ENCODE measurements around the gene LRRN2. TPM values are rescaled to one million over a fixed set of nuclear protein-coding genes. Genes with fewer than 3 reads are reported as not detected.

LRRN2 gene
- total RNA-seq, 2 donors from 2014 or later: 11.4 to 16.2 TPM

GRCh38 chr1:204659056-204659455, 26.5 kb downstream of the LRRN2 start:
- H3K4me3 ChIP-seq (ENCODE audit: low read length): no peak overlapping the region
- Mint-ChIP-seq H3K36me3 (ENCODE audit: low read depth) (peaks cover 1% of the 10 kb centered on the region), H3K27ac (no peak overlapping the region), H3K4me3 (no peak overlapping the region), H3K27me3 (ENCODE audit: insufficient read depth) (no peaks in the 10 kb centered on the region), H3K9me3 (no peaks in the 10 kb centered on the region), H3K4me1 (peaks cover 2% of the 10 kb centered on the region)
- H3K27me3 ChIP-seq (ENCODE audit: control insufficient read depth, insufficient read depth, low read length, poor library complexity, severe bottlenecking): no peaks in the 10 kb centered on the region
- H3K9me3 ChIP-seq (ENCODE audit: control insufficient read depth, low read length): no peaks in the 10 kb centered on the region
- no peaks in the 10 kb centered on the region for H3K36me3 ChIP-seq (ENCODE audit: control insufficient read depth, insufficient read depth, low read length)
- no peak for DNase-seq
- H3K27ac ChIP-seq (ENCODE audit: low read depth, low read length): no peak overlapping the region
- H3K9ac ChIP-seq (ENCODE audit: extremely low read depth, low read length, poor library complexity, severe bottlenecking): no peak overlapping the region
- TF ChIP-seq CTCF (conservative IDR thresholded peaks at IDR 0.05): no peak
- no peaks in the 10 kb centered on the region for H3K4me1 ChIP-seq (ENCODE audit: control insufficient read depth, insufficient read depth, low read length)
- 90 to 92% methylated on average over 3 of the region's 3 CpGs for WGBS, 2 experiments (ENCODE audit: insufficient coverage in 1 of 2, insufficient read length in 1 of 2)

DNA sequence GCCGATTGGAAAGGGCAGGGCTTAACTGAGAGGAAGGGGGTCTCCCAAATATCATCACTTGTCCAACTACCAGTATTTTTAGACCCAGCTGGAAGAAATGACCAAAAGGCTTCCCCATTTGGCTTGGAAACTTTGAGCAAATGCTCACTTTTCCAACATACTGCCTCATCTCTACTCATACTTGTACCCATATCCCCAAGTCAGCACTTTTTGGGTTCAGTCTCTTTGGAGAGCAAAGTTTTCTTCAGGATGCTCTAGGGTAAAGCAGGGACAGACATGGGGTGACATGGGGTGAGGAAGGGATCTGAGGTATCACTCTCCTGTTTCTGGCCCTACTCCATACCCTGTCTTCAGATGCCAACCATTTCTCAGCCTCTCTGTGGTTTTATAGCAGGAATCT, 27.2 kb downstream of the LRRN2 start:
- no peaks in the 10 kb centered on the region for H3K9me3 Mint-ChIP-seq
- Histone ChIP-seq H3K9me3 (ENCODE audit: control insufficient read depth, low read length) (no peaks in the 10 kb centered on the region), H3K4me1 (ENCODE audit: control insufficient read depth, insufficient read depth, low read length) (no peaks in the 10 kb centered on the region), H3K4me3 (ENCODE audit: low read length) (no peak overlapping the region), H3K27ac (ENCODE audit: low read depth, low read length) (no peak overlapping the region), H3K36me3 (ENCODE audit: control insufficient read depth, insufficient read depth, low read length) (no peaks in the 10 kb centered on the region), H3K9ac (ENCODE audit: extremely low read depth, low read length, poor library complexity, severe bottlenecking) (no peak overlapping the region), H3K27me3 (ENCODE audit: control insufficient read depth, insufficient read depth, low read length, poor library complexity, severe bottlenecking) (no peaks in the 10 kb centered on the region)
- peaks cover 2% of the 10 kb centered on the region for H3K4me1 Mint-ChIP-seq
- no peak for TF ChIP-seq CTCF (conservative IDR thresholded peaks at IDR 0.05)
- H3K27ac Mint-ChIP-seq: no peak overlapping the region
- peaks cover 1% of the 10 kb centered on the region for H3K36me3 Mint-ChIP-seq (ENCODE audit: low read depth)
- no peaks in the 10 kb centered on the region for H3K27me3 Mint-ChIP-seq (ENCODE audit: insufficient read depth)
- WGBS, 2 experiments (ENCODE audit: insufficient coverage in 1 of 2, insufficient read length in 1 of 2): 100% methylated on average over 1 of the region's 1 CpG; no CpG with 5 or more reads in 1 of the 2 experiments
- no peak for DNase-seq
- no peak overlapping the region for H3K4me3 Mint-ChIP-seq

DNA sequence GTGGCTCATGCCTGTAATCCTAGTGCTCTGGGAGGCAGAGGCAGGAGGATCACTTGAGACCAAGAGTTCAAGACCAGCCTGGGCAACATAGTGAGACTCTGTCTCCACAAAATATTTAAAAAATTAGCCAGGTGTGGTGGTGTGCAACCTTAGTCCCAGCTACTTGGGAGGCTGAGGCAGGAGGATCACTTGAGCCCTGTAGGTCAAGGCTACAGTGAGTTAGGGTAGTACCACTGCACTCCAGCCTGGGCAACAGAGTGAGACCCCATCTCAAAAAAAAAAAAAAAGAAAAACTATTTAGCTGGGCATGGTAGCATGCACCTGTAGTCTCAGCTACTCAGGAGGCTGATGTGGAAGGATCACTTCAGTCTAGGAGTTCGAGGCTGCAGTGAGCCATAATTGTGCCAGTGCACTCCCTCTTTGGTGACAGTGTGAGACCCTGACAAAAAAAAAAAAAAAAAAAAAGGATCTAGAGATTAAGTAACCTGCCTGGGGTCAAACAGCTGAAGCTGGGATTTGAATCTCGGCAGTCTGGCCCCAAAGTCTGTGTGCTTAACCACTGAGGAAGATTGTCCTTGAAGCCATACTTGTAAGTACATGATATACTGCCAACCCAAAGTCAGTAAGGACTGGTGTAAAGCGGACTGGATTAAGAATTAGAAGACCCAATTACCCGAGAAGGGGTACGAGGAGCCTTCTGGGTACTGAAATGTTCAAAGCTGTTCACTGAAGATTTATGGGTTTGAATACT, 31.8 kb downstream of the LRRN2 start:
- DNase-seq: no peak
- Histone ChIP-seq H3K9ac (ENCODE audit: extremely low read depth, low read length, poor library complexity, severe bottlenecking) (no peak overlapping the region), H3K9me3 (ENCODE audit: control insufficient read depth, low read length) (no peaks in the 10 kb centered on the region), H3K4me3 (ENCODE audit: low read length) (no peak overlapping the region), H3K4me1 (ENCODE audit: control insufficient read depth, insufficient read depth, low read length) (peaks cover 7% of the 10 kb centered on the region), H3K36me3 (ENCODE audit: control insufficient read depth, insufficient read depth, low read length) (no peaks in the 10 kb centered on the region), H3K27ac (ENCODE audit: low read depth, low read length) (no peak overlapping the region), H3K27me3 (ENCODE audit: control insufficient read depth, insufficient read depth, low read length, poor library complexity, severe bottlenecking) (no peaks in the 10 kb centered on the region)
- no peaks in the 10 kb centered on the region for H3K27me3 Mint-ChIP-seq (ENCODE audit: insufficient read depth)
- H3K4me1 Mint-ChIP-seq: peaks cover 22% of the 10 kb centered on the region
- peaks cover 1% of the 10 kb centered on the region for H3K36me3 Mint-ChIP-seq (ENCODE audit: low read depth)
- no peak overlapping the region for H3K27ac Mint-ChIP-seq
- 91 to 97% methylated on average over 4 to 5 of the region's 5 CpGs for WGBS, 2 experiments (ENCODE audit: insufficient coverage in 1 of 2, insufficient read length in 1 of 2)
- no peak for TF ChIP-seq CTCF (conservative IDR thresholded peaks at IDR 0.05)
- H3K4me3 Mint-ChIP-seq: no peak overlapping the region
- H3K9me3 Mint-ChIP-seq: no peaks in the 10 kb centered on the region
